ENCODE measurements around the gene ZNF358.

DNA sequence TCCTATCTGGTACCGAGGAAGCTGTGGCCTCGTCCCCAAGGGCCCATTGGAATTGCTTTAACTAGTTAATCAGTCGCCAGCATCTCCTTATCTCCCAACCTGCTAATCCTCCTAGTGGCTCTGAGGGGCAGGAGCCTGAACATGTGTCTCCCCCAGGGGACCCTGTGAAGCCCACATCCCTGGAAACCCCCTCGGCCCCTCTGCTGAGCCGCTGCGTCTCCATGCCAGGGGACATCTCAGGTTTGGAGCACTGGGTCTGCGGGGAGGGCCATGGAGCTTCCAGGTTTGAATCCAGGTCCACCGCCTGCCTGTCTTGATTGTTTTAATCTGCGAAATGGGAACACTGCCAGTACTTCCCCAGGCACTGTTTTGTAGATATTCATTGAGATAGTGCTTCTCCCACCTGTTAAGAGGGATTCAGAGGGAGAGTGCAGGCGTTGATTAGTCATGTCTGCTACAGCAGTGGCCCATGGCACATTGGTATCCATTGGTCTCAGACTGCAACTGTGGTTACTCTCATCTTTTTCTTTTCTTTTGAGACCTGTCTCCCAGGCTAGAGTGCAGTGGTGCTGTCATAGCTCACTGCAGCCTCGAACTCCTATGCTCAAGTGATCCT, 26.0 kb downstream of the ZNF358 start:
- TF ChIP-seq, protein P1, sequence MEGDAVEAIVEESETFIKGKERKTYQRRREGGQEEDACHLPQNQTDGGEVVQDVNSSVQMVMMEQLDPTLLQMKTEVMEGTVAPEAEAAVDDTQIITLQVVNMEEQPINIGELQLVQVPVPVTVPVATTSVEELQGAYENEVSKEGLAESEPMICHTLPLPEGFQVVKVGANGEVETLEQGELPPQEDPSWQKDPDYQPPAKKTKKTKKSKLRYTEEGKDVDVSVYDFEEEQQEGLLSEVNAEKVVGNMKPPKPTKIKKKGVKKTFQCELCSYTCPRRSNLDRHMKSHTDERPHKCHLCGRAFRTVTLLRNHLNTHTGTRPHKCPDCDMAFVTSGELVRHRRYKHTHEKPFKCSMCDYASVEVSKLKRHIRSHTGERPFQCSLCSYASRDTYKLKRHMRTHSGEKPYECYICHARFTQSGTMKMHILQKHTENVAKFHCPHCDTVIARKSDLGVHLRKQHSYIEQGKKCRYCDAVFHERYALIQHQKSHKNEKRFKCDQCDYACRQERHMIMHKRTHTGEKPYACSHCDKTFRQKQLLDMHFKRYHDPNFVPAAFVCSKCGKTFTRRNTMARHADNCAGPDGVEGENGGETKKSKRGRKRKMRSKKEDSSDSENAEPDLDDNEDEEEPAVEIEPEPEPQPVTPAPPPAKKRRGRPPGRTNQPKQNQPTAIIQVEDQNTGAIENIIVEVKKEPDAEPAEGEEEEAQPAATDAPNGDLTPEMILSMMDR (IDR thresholded peaks at IDR 0.05) = no peak
- no peak for TF ChIP-seq EP300 (IDR thresholded peaks at IDR 0.05)
- TF ChIP-seq POLR2A (IDR thresholded peaks at IDR 0.05; ENCODE audit: low read depth) = no peak

All from esophagus muscularis mucosa (tissue), 4 donors.